Cardiac fibroblast (primary cell): ENCODE data around the gene IGF2BP1.

Source experiments
- DNase-seq, 2 donors: peaks; one replicate each; pipeline versions ENCODE4 v3.0.0 to v3.0.0-alpha.2; 2010; ENCODE audit warnings: low read depth in 2 of 2
- H3K4me3 ChIP-seq, 2 donors: replicated peaks in 1 of 2; 1 replicate in 1 of 2; 2 replicates in 1 of 2; pipeline ENCODE4 v1.5.1; 2011; ENCODE audit warnings: low read depth in 2 of 2, low read length in 2 of 2, mild to moderate bottlenecking in 2 of 2, moderate library complexity in 1 of 2
- CTCF ChIP-seq: IDR thresholded peaks from one replicate; pipeline ENCODE4 v1.5.1; 2011; ENCODE audit warnings: low read depth, mild to moderate bottlenecking, low read length, inconsistent platforms

Gene IGF2BP1

GRCh38 chr17:49085565-49086315, 88.6 kb downstream of the IGF2BP1 start:
- no peak for TF ChIP-seq CTCF
- H3K4me3 ChIP-seq: no peak overlapping the region
- DNase-seq: no peak

- DNase-seq: no peak
- H3K4me3 ChIP-seq: no peak overlapping the region
- no peak for TF ChIP-seq CTCF
These were observed 89.1 kb downstream of the IGF2BP1 start for GRCh38 chr17:49086316-49086605.

GRCh38 chr17:49086649-49087048, 89.5 kb downstream of the IGF2BP1 start:
- no peak overlapping the region for H3K4me3 ChIP-seq
- TF ChIP-seq CTCF: no peak
- DNase-seq: no peak

- no peak for DNase-seq
- no peak overlapping the region for H3K4me3 ChIP-seq
- TF ChIP-seq CTCF: no peak
These were observed 91.9 kb downstream of the IGF2BP1 start for GRCh38 chr17:49089094-49089493.

GRCh38 chr17:49090878-49091594, 93.9 kb downstream of the IGF2BP1 start:
- DNase-seq: no peak
- TF ChIP-seq CTCF: no peak
- no peak overlapping the region for H3K4me3 ChIP-seq

DNA sequence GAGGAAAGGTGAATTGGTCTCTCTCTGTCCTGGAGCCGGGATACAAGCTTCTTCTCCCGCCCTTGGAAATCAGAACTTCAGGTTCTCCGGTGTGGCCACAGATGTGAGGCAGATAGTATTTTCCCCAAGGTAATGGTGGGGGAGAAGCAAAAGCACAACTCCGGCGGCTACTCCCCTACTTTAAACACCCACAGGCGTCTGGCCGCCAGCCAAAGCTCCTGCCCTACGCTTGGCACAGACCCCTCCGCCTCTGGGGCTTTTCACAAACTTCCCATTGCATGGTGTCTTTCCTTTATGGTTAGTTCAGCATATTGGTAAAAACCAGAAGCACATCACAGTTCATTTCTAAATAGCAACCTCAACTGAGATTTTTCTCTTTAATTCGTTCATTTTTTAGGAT, 95.9 kb downstream of the IGF2BP1 start:
- no peak for DNase-seq
- no peak for TF ChIP-seq CTCF
- no peak overlapping the region for H3K4me3 ChIP-seq
